Mesendoderm (in vitro differentiated cells): ENCODE measurements around the gene FSTL5.

Experiments used
- DNase-seq: peaks from one replicate; pipeline ENCODE4 v3.0.0; 2013
- H2AK5ac ChIP-seq: 2 replicates; pipeline ENCODE4 v1.6.1; 2013; ENCODE audit warnings: low read length, inconsistent platforms
- H2BK120ac ChIP-seq: 2 replicates; pipeline ENCODE4 v1.6.1; 2013; ENCODE audit warnings: low read depth, mild to moderate bottlenecking, low read length, moderate library complexity, mixed read lengths
- H2BK15ac ChIP-seq: replicated peaks from 2 replicates; pipeline ENCODE4 v1.6.1; 2013; ENCODE audit warnings: low read depth, mild to moderate bottlenecking, moderate library complexity
- H2BK5ac ChIP-seq: 2 replicates; pipeline ENCODE4 v1.6.1; 2013; ENCODE audit warnings: low read length, inconsistent platforms
- H3K18ac ChIP-seq: 2 replicates; pipeline ENCODE4 v1.6.1; 2013; ENCODE audit warnings: mild to moderate bottlenecking, low read length, mixed read lengths
- H3K23ac ChIP-seq: one replicate; pipeline ENCODE4 v1.6.1; 2013; ENCODE audit warnings: low read length
- H3K27ac ChIP-seq: 2 replicates; pipeline ENCODE4 v1.5.1; 2013; ENCODE audit warnings: low read depth, mild to moderate bottlenecking, inconsistent platforms, low read length, moderate library complexity
- H3K27me3 ChIP-seq: 2 replicates; pipeline ENCODE4 v1.6.1; 2013; ENCODE audit warnings: low read length, control low read depth, mild to moderate bottlenecking, inconsistent platforms; ENCODE audit not compliant: insufficient read depth, poor library complexity
- H3K36me3 ChIP-seq: 2 replicates; pipeline ENCODE4 v1.6.1; 2013; ENCODE audit warnings: low read length, inconsistent platforms; ENCODE audit not compliant: control insufficient read depth, insufficient read depth
- H3K4ac ChIP-seq: one replicate; pipeline ENCODE4 v1.6.1; 2013; ENCODE audit warnings: low read depth, mild to moderate bottlenecking, low read length, moderate library complexity
- H3K4me1 ChIP-seq: 2 replicates; pipeline ENCODE4 v1.6.1; 2013; ENCODE audit warnings: low read depth, low read length, inconsistent platforms; ENCODE audit not compliant: control insufficient read depth
- H3K4me2 ChIP-seq: 2 replicates; pipeline ENCODE4 v1.6.1; 2013; ENCODE audit warnings: low read length
- H3K4me3 ChIP-seq: 2 replicates; pipeline ENCODE4 v1.5.1; 2013; ENCODE audit warnings: mild to moderate bottlenecking, low read length
- H3K56ac ChIP-seq: one replicate; pipeline ENCODE4 v1.6.1; 2013; ENCODE audit warnings: low read length
- H3K79me1 ChIP-seq: 2 replicates; pipeline ENCODE4 v1.6.1; 2013; ENCODE audit warnings: low read length, inconsistent platforms
- H3K79me2 ChIP-seq: 2 replicates; pipeline ENCODE4 v1.6.1; 2013; ENCODE audit warnings: mild to moderate bottlenecking, low read length; ENCODE audit not compliant: control insufficient read depth, insufficient read depth
- H3K9ac ChIP-seq: 2 replicates; pipeline ENCODE4 v1.6.1; 2013; ENCODE audit warnings: low read length, inconsistent platforms
- H4K5ac ChIP-seq: one replicate; pipeline ENCODE4 v1.6.1; 2013; ENCODE audit warnings: low read length
- H4K8ac ChIP-seq: one replicate; pipeline ENCODE4 v1.6.1; 2013; ENCODE audit warnings: low read depth, mild to moderate bottlenecking, control low read depth, low read length, moderate library complexity
- WGBS: extraction: QIAGEN DNeasy Blood & Tissue Kit; methylation state at CpG from one replicate; pipeline ENCODE4 v1.1.7; 2013; ENCODE audit warnings: low lambda C conversion rate, missing lambda C conversion rate; ENCODE audit not compliant: insufficient coverage; ENCODE audit errors: extremely low coverage; 5-methylcytosine and 5-hydroxymethylcytosine counted together

FSTL5 gene

DNA sequence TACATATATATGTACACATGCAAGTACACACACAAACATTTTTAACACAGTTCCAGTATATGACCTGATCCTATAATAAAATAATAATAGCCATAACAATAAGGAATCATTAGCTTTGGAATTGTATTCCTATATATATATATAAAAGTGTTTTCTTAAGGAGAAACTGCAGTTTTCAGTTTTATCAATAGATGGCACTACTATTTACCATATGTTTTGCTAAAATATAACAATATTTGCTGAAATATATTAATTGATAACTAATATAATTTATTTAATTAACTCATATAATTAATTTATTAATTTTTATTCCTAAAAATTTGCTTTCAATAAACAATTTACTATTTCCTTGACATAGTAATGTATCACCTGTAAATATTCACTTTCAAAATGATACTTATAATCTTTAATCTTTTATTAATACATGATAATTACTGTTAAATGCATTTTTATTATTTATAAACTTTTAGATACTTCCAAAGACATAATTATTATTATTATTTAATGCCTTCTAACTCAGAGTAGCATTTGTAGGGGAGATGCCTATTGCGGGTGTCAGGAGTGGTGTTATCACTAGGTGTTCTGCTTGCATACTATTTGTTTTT, 599.5 kb downstream of the FSTL5 start:
- no peak overlapping the region for H2BK5ac ChIP-seq
- H3K4me2 ChIP-seq: no peak overlapping the region
- H3K36me3 ChIP-seq: no peaks in the 10 kb centered on the region
- DNase-seq: no peak
- no peak overlapping the region for H3K23ac ChIP-seq
- no peak overlapping the region for H2BK120ac ChIP-seq
- H3K4me3 ChIP-seq: no peak overlapping the region
- no peaks in the 10 kb centered on the region for H3K79me2 ChIP-seq
- H3K79me1 ChIP-seq: no peaks in the 10 kb centered on the region
- H3K4me1 ChIP-seq: no peaks in the 10 kb centered on the region
- H2AK5ac ChIP-seq: no peak overlapping the region
- no peak overlapping the region for H4K8ac ChIP-seq
- H3K27me3 ChIP-seq: no peaks in the 10 kb centered on the region
- no peak overlapping the region for H3K4ac ChIP-seq
- H2BK15ac ChIP-seq: no peak overlapping the region
- H3K9ac ChIP-seq: no peak overlapping the region
- no peak overlapping the region for H3K27ac ChIP-seq
- no CpG with 5 or more reads among the region's 1 CpG for WGBS
- no peak overlapping the region for H4K5ac ChIP-seq
- no peak overlapping the region for H3K56ac ChIP-seq
- H3K18ac ChIP-seq: no peak overlapping the region

DNA sequence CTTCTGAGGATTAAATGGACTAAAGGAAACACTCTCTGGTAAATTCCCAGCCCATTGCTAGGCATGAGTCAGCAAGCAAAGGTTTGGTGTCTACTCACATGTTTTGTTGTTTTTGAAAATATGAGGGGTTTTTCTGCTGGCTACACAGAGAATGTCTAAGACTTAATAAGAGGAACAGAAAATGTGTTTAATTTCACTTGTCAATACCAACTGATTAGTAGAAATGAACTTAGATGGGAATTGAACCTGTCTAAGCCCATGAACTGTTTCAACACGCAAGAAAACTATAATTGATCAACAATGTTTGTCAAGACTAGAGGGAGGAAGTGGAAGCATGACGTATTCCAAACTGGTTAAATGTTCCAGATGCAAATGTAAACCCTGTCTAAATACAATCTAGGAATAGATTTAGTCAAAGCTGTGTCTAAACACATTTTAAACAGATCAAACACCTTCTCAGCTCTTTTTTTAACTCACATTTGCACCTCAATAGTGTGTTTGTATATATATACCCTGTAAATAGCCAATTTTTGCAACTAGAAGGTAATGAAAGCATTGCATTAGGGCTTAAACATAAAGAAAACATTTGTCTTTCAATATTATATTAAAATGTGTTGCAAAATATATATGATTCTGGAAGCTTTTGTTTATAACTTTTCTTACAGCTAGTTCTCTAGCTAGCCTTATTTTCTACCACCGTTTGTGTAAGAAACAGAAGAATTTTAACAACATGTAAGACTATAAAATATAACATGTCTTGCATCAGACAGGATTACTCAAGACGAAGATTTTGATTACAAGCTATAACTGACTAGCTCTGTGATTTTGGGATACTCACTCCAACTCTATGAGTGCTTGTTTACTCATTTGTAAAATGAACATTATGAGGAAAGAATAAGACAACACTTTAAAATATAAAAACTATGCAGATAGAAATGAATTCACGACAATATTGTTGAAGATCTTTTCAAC, 607.8 kb downstream of the FSTL5 start:
- H4K8ac ChIP-seq: no peak overlapping the region
- no peak overlapping the region for H3K56ac ChIP-seq
- no peak overlapping the region for H2AK5ac ChIP-seq
- H3K9ac ChIP-seq: no peak overlapping the region
- no CpG with 5 or more reads among the region's 5 CpGs for WGBS
- H3K27me3 ChIP-seq: no peaks in the 10 kb centered on the region
- no peak overlapping the region for H3K18ac ChIP-seq
- no peak overlapping the region for H4K5ac ChIP-seq
- no peaks in the 10 kb centered on the region for H3K79me1 ChIP-seq
- no peak overlapping the region for H2BK15ac ChIP-seq
- no peak overlapping the region for H2BK120ac ChIP-seq
- H2BK5ac ChIP-seq: no peak overlapping the region
- no peaks in the 10 kb centered on the region for H3K36me3 ChIP-seq
- H3K4ac ChIP-seq: no peak overlapping the region
- no peak overlapping the region for H3K23ac ChIP-seq
- no peak overlapping the region for H3K27ac ChIP-seq
- H3K4me1 ChIP-seq: no peaks in the 10 kb centered on the region
- H3K4me3 ChIP-seq: no peak overlapping the region
- no peak overlapping the region for H3K4me2 ChIP-seq
- no peaks in the 10 kb centered on the region for H3K79me2 ChIP-seq
- no peak for DNase-seq

DNA sequence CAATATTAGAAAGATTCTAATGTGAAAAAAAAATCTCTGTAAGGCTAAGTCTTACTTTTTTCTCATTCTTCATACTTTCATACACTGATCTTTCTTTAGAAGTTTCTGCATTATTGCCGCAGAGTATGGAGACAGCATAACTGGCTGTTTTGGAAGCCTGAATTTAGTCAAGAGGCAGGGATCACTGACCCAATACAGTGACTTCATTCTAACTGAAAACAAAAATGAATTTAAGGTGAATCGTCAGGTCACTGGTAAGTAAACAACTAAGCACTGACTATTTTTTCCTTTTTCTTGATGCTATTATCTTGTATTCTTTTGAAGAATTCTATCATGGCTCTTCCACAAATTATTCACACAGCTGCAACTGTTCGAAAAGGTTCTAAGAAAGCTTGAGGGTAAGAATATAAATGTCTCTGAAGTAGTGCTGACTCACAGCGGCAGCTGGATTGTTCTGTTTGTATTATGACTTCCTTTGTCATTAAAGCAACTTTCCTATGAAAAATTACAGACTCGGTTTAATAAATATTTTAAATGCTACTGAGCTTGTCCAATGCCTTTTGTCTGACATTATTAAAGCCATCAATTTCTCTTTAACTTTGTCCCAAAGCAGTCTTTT, 609.3 kb downstream of the FSTL5 start:
- H3K27me3 ChIP-seq: no peaks in the 10 kb centered on the region
- H4K8ac ChIP-seq: no peak overlapping the region
- no peak overlapping the region for H2BK15ac ChIP-seq
- H3K4me3 ChIP-seq: no peak overlapping the region
- no peak overlapping the region for H3K56ac ChIP-seq
- no peaks in the 10 kb centered on the region for H3K79me1 ChIP-seq
- H3K4ac ChIP-seq: no peak overlapping the region
- no peak overlapping the region for H3K27ac ChIP-seq
- H4K5ac ChIP-seq: no peak overlapping the region
- H3K4me2 ChIP-seq: no peak overlapping the region
- DNase-seq: no peak
- no peak overlapping the region for H2BK5ac ChIP-seq
- H2AK5ac ChIP-seq: no peak overlapping the region
- H3K23ac ChIP-seq: no peak overlapping the region
- H3K18ac ChIP-seq: no peak overlapping the region
- no CpG with 5 or more reads among the region's 5 CpGs for WGBS
- no peaks in the 10 kb centered on the region for H3K79me2 ChIP-seq
- H3K9ac ChIP-seq: no peak overlapping the region
- no peaks in the 10 kb centered on the region for H3K36me3 ChIP-seq
- no peaks in the 10 kb centered on the region for H3K4me1 ChIP-seq
- no peak overlapping the region for H2BK120ac ChIP-seq

DNA sequence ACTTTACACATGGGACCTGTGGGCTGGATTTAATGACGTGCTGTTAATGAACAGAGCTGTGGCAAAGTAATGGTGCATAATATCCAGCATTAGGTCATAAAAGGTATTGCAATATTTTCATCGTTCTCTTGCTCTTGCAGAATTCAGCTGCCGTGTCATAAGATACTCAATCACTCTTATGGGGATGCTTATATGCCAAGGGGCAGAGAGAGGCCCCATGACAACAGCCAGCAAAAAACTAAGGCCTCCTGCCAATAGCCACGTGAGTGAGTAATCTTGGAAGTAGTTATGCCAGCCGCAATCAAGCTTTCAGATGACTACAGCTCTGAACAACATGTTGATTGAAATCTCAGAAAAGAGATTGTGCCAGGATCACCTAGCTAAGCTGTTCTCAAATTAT, 616.9 kb downstream of the FSTL5 start:
- Histone ChIP-seq H3K4me2 (no peak overlapping the region), H3K4me3 (no peak overlapping the region), H3K27me3 (no peaks in the 10 kb centered on the region), H3K79me1 (no peaks in the 10 kb centered on the region), H2BK120ac (no peak overlapping the region), H2AK5ac (no peak overlapping the region), H4K8ac (no peak overlapping the region), H3K4ac (no peak overlapping the region), H3K79me2 (no peaks in the 10 kb centered on the region), H3K56ac (no peak overlapping the region), H3K18ac (no peak overlapping the region), H3K4me1 (no peaks in the 10 kb centered on the region), H3K9ac (no peak overlapping the region), H3K36me3 (no peaks in the 10 kb centered on the region), H2BK5ac (no peak overlapping the region), H3K27ac (no peak overlapping the region), H4K5ac (no peak overlapping the region), H2BK15ac (no peak overlapping the region), H3K23ac (no peak overlapping the region)
- no peak for DNase-seq
- WGBS: no CpG with 5 or more reads among the region's 5 CpGs

DNA sequence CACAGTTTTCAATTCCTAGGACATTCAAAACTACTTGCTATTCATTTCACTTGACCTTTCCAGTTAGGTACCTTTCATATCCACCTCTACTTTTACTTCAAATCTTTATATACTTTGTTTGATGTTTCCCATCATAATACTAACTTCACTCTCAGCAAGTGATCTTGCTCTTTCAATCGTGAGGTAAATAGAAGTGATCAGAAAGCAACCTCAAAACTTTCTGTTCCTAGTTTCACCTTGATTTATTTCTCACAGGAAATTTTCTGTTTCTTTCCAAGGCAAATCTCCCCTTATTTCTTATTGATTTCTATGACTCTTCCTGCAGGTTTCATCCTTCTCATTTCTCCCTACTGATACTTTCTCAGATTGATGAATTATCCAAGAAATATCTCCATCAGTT, 623.5 kb downstream of the FSTL5 start:
- no peaks in the 10 kb centered on the region for H3K36me3 ChIP-seq
- no peak overlapping the region for H2BK5ac ChIP-seq
- no peaks in the 10 kb centered on the region for H3K79me1 ChIP-seq
- H3K27ac ChIP-seq: no peak overlapping the region
- no peak overlapping the region for H3K18ac ChIP-seq
- no peak overlapping the region for H3K4me2 ChIP-seq
- no peak overlapping the region for H2BK120ac ChIP-seq
- WGBS: no CpG with 5 or more reads among the region's 1 CpG
- no peak overlapping the region for H4K5ac ChIP-seq
- no peak overlapping the region for H3K4me3 ChIP-seq
- no peak overlapping the region for H2AK5ac ChIP-seq
- H3K4me1 ChIP-seq: no peaks in the 10 kb centered on the region
- no peak overlapping the region for H4K8ac ChIP-seq
- no peak overlapping the region for H3K9ac ChIP-seq
- H3K27me3 ChIP-seq: no peaks in the 10 kb centered on the region
- no peak overlapping the region for H3K4ac ChIP-seq
- H3K79me2 ChIP-seq: no peaks in the 10 kb centered on the region
- no peak overlapping the region for H3K23ac ChIP-seq
- no peak overlapping the region for H3K56ac ChIP-seq
- H2BK15ac ChIP-seq: no peak overlapping the region
- no peak for DNase-seq
